ENCODE measurements around the gene ZMAT5.

DNA sequence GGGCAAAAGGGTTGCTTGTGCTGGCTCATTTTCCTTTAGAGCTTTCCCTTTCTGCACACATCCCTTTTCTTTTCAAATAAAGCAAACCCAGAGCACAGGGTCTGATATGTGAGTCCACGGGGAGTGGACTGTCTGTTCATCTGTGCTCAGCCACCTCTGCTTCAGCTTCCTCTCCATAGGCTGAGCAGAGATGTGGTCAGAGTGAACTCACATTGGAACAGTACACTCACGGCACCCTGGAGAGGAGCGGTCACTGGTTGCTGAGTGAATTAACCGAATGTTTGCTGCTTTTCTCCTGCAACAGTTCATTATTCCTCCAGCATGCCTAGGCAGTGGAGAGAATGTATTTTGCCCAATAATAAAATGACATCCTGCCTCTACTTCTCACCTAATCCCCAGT lies 83.3 kb downstream of the ZMAT5 start:
- TF ChIP-seq, protein P1, sequence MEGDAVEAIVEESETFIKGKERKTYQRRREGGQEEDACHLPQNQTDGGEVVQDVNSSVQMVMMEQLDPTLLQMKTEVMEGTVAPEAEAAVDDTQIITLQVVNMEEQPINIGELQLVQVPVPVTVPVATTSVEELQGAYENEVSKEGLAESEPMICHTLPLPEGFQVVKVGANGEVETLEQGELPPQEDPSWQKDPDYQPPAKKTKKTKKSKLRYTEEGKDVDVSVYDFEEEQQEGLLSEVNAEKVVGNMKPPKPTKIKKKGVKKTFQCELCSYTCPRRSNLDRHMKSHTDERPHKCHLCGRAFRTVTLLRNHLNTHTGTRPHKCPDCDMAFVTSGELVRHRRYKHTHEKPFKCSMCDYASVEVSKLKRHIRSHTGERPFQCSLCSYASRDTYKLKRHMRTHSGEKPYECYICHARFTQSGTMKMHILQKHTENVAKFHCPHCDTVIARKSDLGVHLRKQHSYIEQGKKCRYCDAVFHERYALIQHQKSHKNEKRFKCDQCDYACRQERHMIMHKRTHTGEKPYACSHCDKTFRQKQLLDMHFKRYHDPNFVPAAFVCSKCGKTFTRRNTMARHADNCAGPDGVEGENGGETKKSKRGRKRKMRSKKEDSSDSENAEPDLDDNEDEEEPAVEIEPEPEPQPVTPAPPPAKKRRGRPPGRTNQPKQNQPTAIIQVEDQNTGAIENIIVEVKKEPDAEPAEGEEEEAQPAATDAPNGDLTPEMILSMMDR (IDR thresholded peaks at IDR 0.05 in 8 of 11, conservative IDR thresholded peaks at IDR 0.05 in 3 of 11): no peak
- TF ChIP-seq POLR2A (IDR thresholded peaks at IDR 0.05): no peak
